Colonic mucosa (tissue), 4 donors: Measurements from ENCODE around the gene OPA1. TPM values are rescaled to one million over a fixed set of nuclear protein-coding genes. Genes with fewer than 3 reads are reported as not detected.
A peak's percentile ranks its signal among the peaks of the same experiment; 100 is the strongest.

ENCODE experiments used
- DNase-seq: peaks from one replicate; pipeline ENCODE4 v3.0.0-alpha.2; 2020
- H3K27ac ChIP-seq: fragments of 200-600 bp; one replicate; pipeline ENCODE4 v1.8.0; 2021
- H3K27me3 ChIP-seq: fragments of 200-600 bp; one replicate; pipeline ENCODE4 v1.8.0; 2021
- H3K36me3 ChIP-seq: fragments of 200-600 bp; one replicate; pipeline ENCODE4 v1.8.0; 2021
- H3K4me1 ChIP-seq: fragments of 200-600 bp; one replicate; pipeline ENCODE4 v1.8.0; 2021; ENCODE audit warnings: mild to moderate bottlenecking
- H3K4me3 ChIP-seq: fragments of 200-600 bp; one replicate; pipeline ENCODE4 v1.8.0; 2021
- H3K9ac ChIP-seq, 2 donors: one replicate each; pipeline ENCODE4 v1.7.0; 2013; ENCODE audit warnings: control low read depth in 2 of 2, low read depth in 2 of 2, low read length in 2 of 2
- H3K9me3 ChIP-seq: fragments of 200-600 bp; one replicate; pipeline ENCODE4 v1.8.0; 2021
- intact Hi-C: fragments of 100-400 bp; cut with DNase I; formaldehyde crosslinking; loops from one replicate; pipeline ENCODE4 v1.14.1; 2022
- total RNA-seq, 2 donors: library from RNA; stranded (reverse); fragmentation: NEBNext Ultra II Directional in 1 of 2; extraction: Animal tissue kit (Norgen Biotek cat#: 25700) in 1 of 2; gene quantifications; one replicate each; pipeline ENCODE4 v1.2.1, GENCODE V29; 2021
- TF ChIP-seq, protein P1 (sequence below): fragments of 200-600 bp; IDR thresholded peaks from one replicate; pipeline ENCODE4 v1.8.0; 2022; ENCODE audit warnings: antibody characterized with exemption, mild to moderate bottlenecking
- donor health status: healthy.
- donor health status: DM: no; HTN: no; CAD: no.
- donor health status: DM: no; HTN: no; CAD: no.

Gene OPA1
- total RNA-seq, 2 donors from 2014 or later, result 76.9 to 93.0 TPM

DNA sequence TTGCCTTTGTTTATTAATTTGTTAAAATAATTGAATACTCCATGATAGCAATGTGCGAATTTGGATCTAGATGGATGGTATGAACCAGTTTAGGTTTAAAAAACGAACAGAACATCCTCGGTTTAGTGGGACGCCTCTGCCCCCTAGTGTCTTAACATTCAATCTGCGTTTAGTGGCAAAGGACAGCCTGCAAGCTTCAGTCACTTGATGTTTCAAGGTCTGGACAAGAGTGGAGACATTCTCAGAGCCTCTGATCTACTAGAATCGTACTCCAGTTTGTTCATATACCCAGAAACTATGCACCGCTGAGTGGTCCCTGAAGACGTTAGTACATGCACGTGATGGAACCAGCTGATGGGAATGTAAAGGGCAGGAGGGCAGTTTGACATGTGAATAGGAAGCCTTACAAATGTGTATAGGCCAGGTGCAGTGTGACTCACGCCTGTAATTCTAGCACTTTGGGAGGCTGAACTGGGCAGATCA is 20.5 kb upstream of the OPA1 start:
- TF ChIP-seq, protein P1, sequence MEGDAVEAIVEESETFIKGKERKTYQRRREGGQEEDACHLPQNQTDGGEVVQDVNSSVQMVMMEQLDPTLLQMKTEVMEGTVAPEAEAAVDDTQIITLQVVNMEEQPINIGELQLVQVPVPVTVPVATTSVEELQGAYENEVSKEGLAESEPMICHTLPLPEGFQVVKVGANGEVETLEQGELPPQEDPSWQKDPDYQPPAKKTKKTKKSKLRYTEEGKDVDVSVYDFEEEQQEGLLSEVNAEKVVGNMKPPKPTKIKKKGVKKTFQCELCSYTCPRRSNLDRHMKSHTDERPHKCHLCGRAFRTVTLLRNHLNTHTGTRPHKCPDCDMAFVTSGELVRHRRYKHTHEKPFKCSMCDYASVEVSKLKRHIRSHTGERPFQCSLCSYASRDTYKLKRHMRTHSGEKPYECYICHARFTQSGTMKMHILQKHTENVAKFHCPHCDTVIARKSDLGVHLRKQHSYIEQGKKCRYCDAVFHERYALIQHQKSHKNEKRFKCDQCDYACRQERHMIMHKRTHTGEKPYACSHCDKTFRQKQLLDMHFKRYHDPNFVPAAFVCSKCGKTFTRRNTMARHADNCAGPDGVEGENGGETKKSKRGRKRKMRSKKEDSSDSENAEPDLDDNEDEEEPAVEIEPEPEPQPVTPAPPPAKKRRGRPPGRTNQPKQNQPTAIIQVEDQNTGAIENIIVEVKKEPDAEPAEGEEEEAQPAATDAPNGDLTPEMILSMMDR, result peak; percentile 68
- Histone ChIP-seq H3K9me3 (no peaks in the 10 kb centered on the region), H3K4me1 (no peaks in the 10 kb centered on the region), H3K9ac (no peak overlapping the region), H3K4me3 (no peak overlapping the region), H3K27me3 (no peaks in the 10 kb centered on the region), H3K27ac (no peak overlapping the region), H3K36me3 (no peaks in the 10 kb centered on the region)
- peak; percentile 75 for DNase-seq
- intact Hi-C loops, result loop anchor here (5.0 to 10.0 kb wide), 4 partner anchors 380 to 1005 kb away; no protein-coding TSS in a partner anchor

GRCh38 chr3:193573403-193574191 is 19.4 kb upstream of the OPA1 start:
- intact Hi-C loops, result loop anchor here (5.0 to 10.0 kb wide), 4 partner anchors 381 to 1006 kb away; no protein-coding TSS in a partner anchor
- no peaks in the 10 kb centered on the region for H3K27me3 ChIP-seq
- no peaks in the 10 kb centered on the region for H3K9me3 ChIP-seq

GRCh38 chr3:193574488-193575070 is 18.4 kb upstream of the OPA1 start:
- no peaks in the 10 kb centered on the region for H3K36me3 ChIP-seq
- no peak overlapping the region for H3K4me3 ChIP-seq
- TF ChIP-seq, protein P1, result no peak
- H3K27me3 ChIP-seq, result no peaks in the 10 kb centered on the region
- H3K27ac ChIP-seq, result no peak overlapping the region
- intact Hi-C loops, result loop anchor here (5.0 to 10.0 kb wide), 4 partner anchors 382 to 1007 kb away; no protein-coding TSS in a partner anchor
- H3K4me1 ChIP-seq, result no peaks in the 10 kb centered on the region
- no peak for DNase-seq
- H3K9ac ChIP-seq, result no peak overlapping the region
- H3K9me3 ChIP-seq, result no peaks in the 10 kb centered on the region

More at GRCh38 chr3:193573403-193574191, 19.4 kb upstream of the OPA1 start:
- Histone ChIP-seq H3K4me3 (no peak overlapping the region), H3K27ac (no peak overlapping the region), H3K9ac (no peak overlapping the region), H3K36me3 (no peaks in the 10 kb centered on the region), H3K4me1 (no peaks in the 10 kb centered on the region)
- no peak for DNase-seq
- TF ChIP-seq, protein P1, result no peak

DNA sequence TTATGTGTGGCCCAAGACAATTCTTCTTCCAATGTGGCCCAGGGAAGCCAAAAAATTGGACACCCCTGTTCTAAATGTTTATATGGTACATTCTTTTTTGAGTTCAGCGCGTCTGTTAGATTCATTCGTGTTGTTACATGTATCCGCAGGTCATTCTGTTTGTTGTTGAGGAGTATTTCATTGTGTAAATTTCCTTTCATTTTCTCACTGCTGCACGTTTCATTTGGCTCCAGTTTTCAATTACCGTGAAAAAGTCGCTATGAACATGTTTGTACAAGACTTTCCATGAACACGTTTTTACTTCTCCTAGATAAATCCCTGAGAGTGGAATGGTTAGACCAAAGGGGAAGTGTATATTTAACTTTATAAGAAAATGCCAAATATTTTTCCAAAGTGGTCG is 7.5 kb upstream of the OPA1 start:
- Histone ChIP-seq H3K4me3 (no peak overlapping the region), H3K36me3 (no peaks in the 10 kb centered on the region), H3K27ac (no peak overlapping the region), H3K27me3 (no peaks in the 10 kb centered on the region), H3K9ac (no peak overlapping the region), H3K9me3 (no peaks in the 10 kb centered on the region), H3K4me1 (no peaks in the 10 kb centered on the region)
- TF ChIP-seq, protein P1, result no peak
- intact Hi-C loops, result no loop called here
- DNase-seq, result no peak

DNA sequence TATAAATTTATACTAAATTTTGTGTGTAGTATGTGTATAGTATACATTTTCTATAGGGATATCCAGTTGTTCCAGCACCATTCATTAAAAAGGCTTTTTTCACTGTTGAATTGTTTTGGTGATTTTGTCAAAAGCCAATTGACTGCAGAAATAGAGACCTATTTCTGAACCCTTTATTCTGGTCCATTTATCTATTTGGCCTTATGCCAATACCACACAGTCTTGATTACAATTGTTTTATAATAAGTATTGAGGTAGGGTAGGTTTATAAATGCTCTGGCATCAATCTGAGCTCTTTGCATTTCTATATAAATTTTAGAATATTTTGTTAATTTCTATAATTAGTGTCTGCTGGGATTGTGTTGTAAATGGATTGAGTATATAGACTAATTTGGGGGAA is 6.5 kb upstream of the OPA1 start:
- H3K27me3 ChIP-seq, result no peaks in the 10 kb centered on the region
- no peaks in the 10 kb centered on the region for H3K36me3 ChIP-seq
- intact Hi-C loops, result no loop called here
- no peak overlapping the region for H3K4me3 ChIP-seq
- H3K9me3 ChIP-seq, result no peaks in the 10 kb centered on the region
- TF ChIP-seq, protein P1, result no peak
- H3K4me1 ChIP-seq, result no peaks in the 10 kb centered on the region
- no peak overlapping the region for H3K9ac ChIP-seq
- no peak for DNase-seq
- H3K27ac ChIP-seq, result no peak overlapping the region
